GM20431 (cell line): ENCODE measurements around the gene TCERG1L.

ENCODE experiments used
- in situ Hi-C: fragments of 300-500 bp; cut with MseI, MboI; formaldehyde crosslinking; loops from one replicate; pipeline ENCODE4 v1.15.0; 2020; ENCODE audit warnings: low sequenced_read_pairs; ENCODE audit not compliant: unreplicated experiment

Gene TCERG1L

GRCh38 chr10:131231965-131232541 is 79.5 kb downstream of the TCERG1L start:
- in situ Hi-C loops: no loop called here

DNA sequence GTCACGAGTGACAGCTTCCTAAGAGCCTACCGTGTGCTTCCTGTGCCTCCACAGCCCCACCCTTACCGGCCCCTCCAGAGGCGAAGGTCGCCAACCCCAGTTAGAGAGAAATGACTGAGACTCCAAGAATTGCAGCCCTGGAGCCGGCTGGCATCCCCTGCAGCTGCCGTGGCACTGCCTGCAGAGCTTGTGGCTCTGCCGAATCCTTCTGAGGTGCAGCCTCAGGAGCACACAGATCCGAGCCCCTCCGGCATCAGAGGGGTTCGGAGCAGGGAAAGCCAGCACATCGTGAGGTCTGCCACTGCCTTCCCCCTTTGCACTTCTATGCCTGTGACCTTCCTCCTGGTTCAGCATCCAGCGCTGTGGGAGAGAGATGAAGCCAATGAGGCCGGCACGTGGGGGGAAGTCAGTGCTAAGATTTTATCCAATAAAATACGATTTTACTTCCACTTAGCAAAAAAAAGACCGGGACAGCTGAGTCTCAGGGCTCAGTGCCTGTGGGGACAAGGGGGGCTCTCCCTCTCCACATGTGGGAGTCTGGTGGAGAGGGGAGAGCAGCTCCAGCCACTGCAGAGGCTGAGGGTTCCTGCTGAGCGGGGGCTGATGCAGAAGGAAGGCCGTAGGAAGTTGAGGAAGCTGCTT is 80.1 kb downstream of the TCERG1L start:
- in situ Hi-C loops: no loop called here

- in situ Hi-C loops: no loop called here
These were observed 80.7 kb downstream of the TCERG1L start for GRCh38 chr10:131230641-131231322.

DNA sequence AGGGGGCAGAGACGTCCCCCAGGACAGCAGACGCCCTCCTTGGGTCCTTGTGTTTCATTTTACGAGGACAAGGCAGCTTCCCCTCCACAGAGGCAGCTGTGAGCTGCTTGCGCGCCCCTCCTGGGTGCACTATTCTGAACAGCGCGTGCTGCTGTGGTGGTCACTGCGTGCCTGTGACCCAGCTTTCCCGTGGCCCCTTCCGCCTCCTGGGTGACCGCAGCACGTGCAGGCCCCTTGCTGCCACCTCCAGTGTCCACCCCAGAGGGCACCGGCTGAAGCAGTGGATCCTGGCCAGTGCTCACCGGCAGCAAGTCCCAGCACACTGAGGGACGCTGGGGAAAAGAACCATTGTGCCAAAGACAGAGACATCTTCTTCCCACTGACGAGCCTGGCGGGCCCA is 81.4 kb downstream of the TCERG1L start:
- in situ Hi-C loops: no loop called here

GRCh38 chr10:131227163-131227740 is 84.3 kb downstream of the TCERG1L start:
- in situ Hi-C loops: no loop called here

DNA sequence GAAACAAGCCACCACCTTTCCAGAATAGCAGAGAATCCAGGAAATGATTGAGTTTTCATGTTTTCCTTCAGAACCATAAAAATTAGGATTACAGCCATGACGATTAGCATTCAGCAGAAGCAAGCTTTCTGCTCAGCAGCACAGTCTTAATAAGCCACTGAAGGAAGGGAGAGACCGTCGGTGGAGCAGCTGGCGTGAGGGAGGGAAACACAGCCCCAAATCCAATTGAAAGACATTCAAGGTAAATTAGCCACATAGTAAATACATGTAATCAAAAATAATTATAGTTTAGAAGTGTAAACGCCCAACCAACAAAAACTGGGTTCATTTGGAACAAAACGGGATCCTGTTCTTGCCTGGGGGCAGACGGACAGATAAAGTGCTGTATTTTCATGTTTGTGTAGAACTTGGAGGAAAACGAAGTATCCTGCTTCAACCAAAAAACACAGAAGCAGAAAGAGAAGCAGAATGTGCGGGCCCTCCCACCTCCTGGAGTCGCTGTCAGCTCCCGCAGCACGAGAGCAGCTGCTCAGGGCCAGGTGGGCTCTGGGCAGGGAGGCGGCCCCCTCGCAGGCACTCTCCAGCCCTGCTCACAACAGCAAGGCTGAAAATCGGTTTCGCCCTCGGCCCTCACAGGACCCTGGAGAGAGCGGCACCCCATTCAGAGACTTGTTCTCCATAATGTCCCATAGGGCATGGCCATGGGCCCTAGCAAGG is 84.9 kb downstream of the TCERG1L start:
- in situ Hi-C loops: no loop called here

DNA sequence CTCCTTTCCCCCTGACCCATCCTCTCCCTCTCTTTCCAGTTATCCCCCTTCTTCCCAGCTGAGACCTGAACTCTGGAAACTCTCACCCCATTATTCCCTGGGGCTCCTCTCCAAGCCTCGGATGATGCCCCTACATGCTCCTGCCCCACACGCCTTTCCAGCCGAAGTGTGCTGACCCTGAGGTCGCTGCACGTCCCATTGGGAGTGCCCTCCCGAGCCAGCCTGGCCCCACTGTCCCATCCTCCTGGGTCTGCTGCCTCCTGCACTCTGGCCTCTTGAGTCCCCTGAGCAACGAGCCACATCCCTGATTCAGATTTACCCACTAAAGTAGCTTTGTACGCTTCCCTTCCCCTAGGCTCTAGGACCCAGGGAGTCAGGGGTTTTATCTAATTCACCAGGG is 87.4 kb downstream of the TCERG1L start:
- in situ Hi-C loops: no loop called here

DNA sequence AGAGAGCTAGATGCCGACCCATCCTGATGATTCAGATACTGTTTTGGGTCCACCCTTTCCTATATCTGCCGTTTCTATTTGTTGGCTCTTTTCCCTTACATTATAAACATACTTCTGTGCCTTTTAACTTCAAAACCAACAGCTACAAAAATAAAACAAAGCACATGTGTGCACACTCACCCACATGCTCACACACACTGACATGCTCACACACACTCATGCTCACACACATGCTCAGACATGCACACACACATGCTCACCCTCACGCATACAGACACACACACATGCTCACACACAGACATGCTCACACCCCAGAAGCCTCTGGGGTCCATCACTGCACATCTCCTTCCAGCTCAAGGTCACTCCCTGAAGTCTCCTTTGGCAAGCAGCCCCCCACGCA is 88.1 kb downstream of the TCERG1L start:
- in situ Hi-C loops: no loop called here

GRCh38 chr10:131222986-131223385 is 88.5 kb downstream of the TCERG1L start:
- in situ Hi-C loops: no loop called here

- in situ Hi-C loops: no loop called here
These were observed 89.8 kb downstream of the TCERG1L start for GRCh38 chr10:131221632-131222277.

- in situ Hi-C loops: no loop called here
These were observed 90.8 kb downstream of the TCERG1L start for GRCh38 chr10:131220601-131221171.

GRCh38 chr10:131219955-131220489 is 91.5 kb downstream of the TCERG1L start:
- in situ Hi-C loops: no loop called here

- in situ Hi-C loops: no loop called here
These were observed 92.0 kb downstream of the TCERG1L start for GRCh38 chr10:131219584-131219886.

DNA sequence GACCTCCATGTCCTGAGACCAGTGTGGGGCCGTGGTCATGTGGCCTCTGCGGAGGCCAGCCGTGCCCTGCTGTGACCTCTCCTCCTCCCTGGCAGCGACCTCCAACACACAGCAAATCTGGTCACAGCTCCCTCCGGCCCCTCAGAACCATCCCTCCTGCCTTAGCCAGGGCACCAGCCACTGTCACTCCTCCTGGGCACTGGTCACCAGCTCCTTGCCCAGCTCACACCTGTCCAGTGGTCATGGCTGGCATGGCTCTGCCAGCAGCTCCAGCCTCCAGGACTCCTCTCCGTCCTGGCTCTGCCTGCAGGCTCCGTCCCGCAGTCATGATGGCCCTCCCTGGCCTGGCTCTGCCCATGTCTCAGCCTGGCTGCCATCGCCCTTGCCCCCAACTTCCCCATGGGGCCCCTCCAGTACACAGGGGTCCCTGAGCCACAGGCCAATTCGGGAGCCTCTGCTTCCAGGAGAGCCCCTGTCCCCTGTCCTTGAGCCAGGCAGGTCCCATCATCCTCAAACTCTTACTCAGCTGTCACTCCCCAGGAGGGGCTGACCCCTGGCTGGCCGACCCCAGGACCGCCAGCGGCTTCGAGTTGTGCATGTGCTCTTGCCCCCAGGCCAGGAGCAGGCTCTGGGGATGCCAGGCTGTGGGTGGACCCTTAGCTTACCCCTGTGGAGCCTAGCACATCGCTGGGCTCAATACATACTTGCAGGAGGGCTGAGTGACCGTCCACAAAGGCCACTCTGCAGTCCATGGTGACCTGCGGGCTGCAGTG is 92.5 kb downstream of the TCERG1L start:
- in situ Hi-C loops: no loop called here

GRCh38 chr10:131216681-131217230 is 94.8 kb downstream of the TCERG1L start:
- in situ Hi-C loops: no loop called here

GRCh38 chr10:131215776-131216175 is 95.7 kb downstream of the TCERG1L start:
- in situ Hi-C loops: no loop called here

DNA sequence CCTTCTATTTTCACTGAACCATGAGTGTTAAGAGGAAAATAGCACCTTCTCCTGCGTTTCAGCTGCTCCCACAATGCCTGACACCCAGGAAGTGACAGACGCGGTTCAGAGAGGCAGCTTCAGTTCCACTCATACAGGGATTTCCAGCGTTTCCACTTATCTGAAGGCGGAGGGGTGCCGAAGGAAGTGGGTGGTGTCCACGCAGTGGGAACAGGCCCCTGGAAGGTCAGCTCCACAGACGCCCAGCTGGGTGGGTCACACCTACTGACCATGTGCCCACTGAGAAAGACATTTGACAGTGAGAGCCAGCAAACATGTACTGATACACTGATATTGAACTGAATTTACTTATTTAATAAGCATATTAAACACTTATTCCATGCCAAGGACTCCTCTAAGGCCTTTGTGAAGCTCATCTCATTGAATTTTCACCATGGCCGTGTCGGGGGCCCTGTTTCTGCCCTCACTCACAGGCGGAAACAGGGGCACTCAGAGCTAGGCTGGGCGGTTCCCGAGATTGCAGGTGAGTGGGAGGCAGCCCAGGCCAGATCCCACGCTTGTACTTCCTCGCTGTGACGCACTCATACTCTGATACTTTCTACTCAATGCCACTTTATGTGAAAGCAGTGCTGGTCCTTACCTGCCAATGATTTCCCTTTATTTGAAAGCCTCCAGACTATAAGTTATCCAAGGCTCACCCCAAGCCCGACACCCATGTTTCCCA is 96.8 kb downstream of the TCERG1L start:
- in situ Hi-C loops: no loop called here
